GM12878 (cell line): Measurements from ENCODE around the gene PHRF1. TPM values are rescaled to one million over a fixed set of nuclear protein-coding genes. Genes with fewer than 3 reads are reported as not detected.

Experiments
- ATAC-seq: fragments of 200-7000 bp; cut with Tn5 transposase; 3 replicates; pipeline ENCODE4 v1.9.1; 2020; ENCODE audit warnings: mild to moderate bottlenecking, moderate library complexity
- BruUV-seq: library from RNA; stranded (reverse); fragments of 400-500 nt; replicated peaks from 2 replicates; lab custom pipeline; 2021; lab: Mats Ljungman, UMichigan
- CTCF ChIA-PET: fragments of 300-600 bp; sonication (Branson Sonifier 250); formaldehyde crosslinking; extraction: SDS; loops from one replicate; lab custom pipeline; 2021; ENCODE audit warnings: inconsistent platforms; lab: Yijun Ruan, JAX
- POLR2A ChIA-PET: fragments of 350-600 bp; formaldehyde crosslinking; extraction: SDS; loops from one replicate; lab custom pipeline; 2021; ENCODE audit warnings: inconsistent platforms; lab: Charles Lee
- RAD21 ChIA-PET: fragments of 300-600 bp; sonication (Branson Sonifier 250); formaldehyde crosslinking; loops from one replicate; lab custom pipeline; 2023; ENCODE audit warnings: antibody characterized with exemption; ENCODE audit not compliant: unreplicated experiment; lab: Charles Lee
- SMC1A ChIA-PET: fragments of 300-600 bp; sonication (Branson Sonifier 250); formaldehyde crosslinking; loops from one replicate; lab custom pipeline; 2023; ENCODE audit not compliant: unreplicated experiment, uncharacterized antibody; lab: Charles Lee
- DNase-seq: peaks from one replicate; pipeline ENCODE4 v3.0.0-alpha.2; 2011; ENCODE audit warnings: low read depth, low spot score
- FAIRE-seq: peaks from 3 replicates; lab custom pipeline; 2011; peaks lifted over from hg19 to GRCh38; lab: Jason Lieb, UNC
- H2AFZ ChIP-seq: 2 replicates; pipeline ENCODE4 v1.6.0; 2011; ENCODE audit warnings: low read depth, low read length, control low read depth; ENCODE audit not compliant: control insufficient read depth
- H3K27ac ChIP-seq: 2 replicates; pipeline ENCODE4 v1.5.1; 2011; ENCODE audit warnings: control low read depth; ENCODE audit not compliant: control insufficient read depth, insufficient read depth
- H3K27me3 ChIP-seq, 2 experiments: replicated peaks in 1 of 2; 2 replicates each; pipeline versions ENCODE4 v1.6.0 to v1.6.1; 2011; ENCODE audit warnings: low read length in 1 of 2; ENCODE audit not compliant: control insufficient read depth in 2 of 2, insufficient read depth in 2 of 2
- H3K36me3 ChIP-seq, 2 experiments: 2 replicates each; pipeline ENCODE4 v1.5.1; 2011; ENCODE audit warnings: low read length in 1 of 2; ENCODE audit not compliant: control insufficient read depth in 2 of 2, insufficient read depth in 2 of 2
- H3K4me1 ChIP-seq: 2 replicates; pipeline ENCODE4 v1.6.1; 2011; ENCODE audit warnings: mild to moderate bottlenecking, low read length, moderate library complexity, mixed read lengths; ENCODE audit not compliant: control insufficient read depth, insufficient read depth
- H3K4me2 ChIP-seq: 2 replicates; pipeline ENCODE4 v1.6.0; 2011; ENCODE audit warnings: control low read depth; ENCODE audit not compliant: control insufficient read depth, insufficient read depth
- H3K4me3 ChIP-seq: fragments of 200-600 bp; sonication (generic); 2 replicates; pipeline ENCODE4 v1.5.1; 2016
- H3K79me2 ChIP-seq: 2 replicates; pipeline ENCODE4 v1.6.0; 2011; ENCODE audit warnings: low read length; ENCODE audit not compliant: control insufficient read depth, insufficient read depth
- H3K9ac ChIP-seq: 2 replicates; pipeline ENCODE4 v1.8.0; 2011; ENCODE audit warnings: low read length, control low read depth, mixed read lengths; ENCODE audit not compliant: control insufficient read depth, insufficient read depth
- H3K9me3 ChIP-seq: replicated peaks from 3 replicates; pipeline ENCODE4 v1.5.1; 2011; ENCODE audit warnings: mild to moderate bottlenecking, low read length; ENCODE audit not compliant: control insufficient read depth, insufficient read depth
- H4K20me1 ChIP-seq: 2 replicates; pipeline ENCODE4 v1.6.0; 2011; ENCODE audit not compliant: control insufficient read depth, insufficient read depth
- BACH1 ChIP-seq: fragments of 450-650 bp; IDR thresholded peaks from 2 replicates; pipeline ENCODE4 v1.6.1; 2017; ENCODE audit warnings: mild to moderate bottlenecking, borderline replicate concordance
- BHLHE40 ChIP-seq, 2 experiments: fragments of 450-650 bp in 1 of 2; IDR thresholded peaks; 2 replicates each; pipeline ENCODE4 v1.6.1; 2011 to 2017; ENCODE audit warnings: low read depth in 2 of 2, borderline replicate concordance in 1 of 2, improper control_type of control experiment in 1 of 2, low read length in 1 of 2, mild to moderate bottlenecking in 1 of 2
- CEBPZ ChIP-seq: fragments of 150-350 bp; IDR thresholded peaks from 2 replicates; pipeline ENCODE4 v1.6.1; 2016; ENCODE audit warnings: low read depth, low read length
- KAT2A ChIP-seq: conservative IDR thresholded peaks from 2 replicates; pipeline ENCODE4 v1.6.1; 2011; ENCODE audit warnings: low read depth, low read length; ENCODE audit not compliant: control insufficient read depth
- NBN ChIP-seq: fragments of 450-650 bp; IDR thresholded peaks from 2 replicates; pipeline ENCODE4 v1.6.1; 2016
- NFYB ChIP-seq: IDR thresholded peaks from 2 replicates; pipeline ENCODE4 v1.6.1; 2011; ENCODE audit warnings: low read depth, mild to moderate bottlenecking, low read length, improper control_type of control experiment, moderate library complexity; ENCODE audit not compliant: insufficient read depth
- RUNX3 ChIP-seq: IDR thresholded peaks from 2 replicates; pipeline ENCODE4 v1.6.1; 2012; ENCODE audit warnings: low read length, inconsistent platforms
- SP1 ChIP-seq: IDR thresholded peaks from one replicate; pipeline ENCODE4 v1.6.1; 2011; ENCODE audit warnings: low read depth, low read length
- WGBS: methylation state at CpG from one replicate; pipeline ENCODE4 v1.1.6; 2016; ENCODE audit warnings: low lambda C conversion rate; ENCODE audit not compliant: insufficient replicate concordance, insufficient coverage; ENCODE audit errors: missing lambda C conversion rate; 5-methylcytosine and 5-hydroxymethylcytosine counted together
- in situ Hi-C: fragments of 300-500 bp; cut with MboI; formaldehyde crosslinking; loops from 9 replicates; pipeline ENCODE4 v1.14.3; 2018; ENCODE audit warnings: mixed read lengths
- intact Hi-C: fragments of 100-400 bp; cut with micrococcal nuclease; formaldehyde crosslinking; loops from one replicate; pipeline ENCODE4 v1.14.2; 2022; ENCODE audit not compliant: unreplicated experiment
- polyA plus RNA-seq, 11 experiments: library from polyadenylated mRNA; depleted of rRNA in 4 of 11; unstranded in 6 of 11; stranded (reverse) in 5 of 11; fragments of >200 nt; fragmentation: Nextera tagmentation in 4 of 11; fragmentation: Illumina TruSeq in 1 of 11; extraction: Ambion mirVana in 4 of 11; extraction: Trizol in 1 of 11; gene quantifications; 1 replicate in 1 of 11; 2 replicates in 10 of 11; pipeline versions ENCODE4 v1.2.1 to v1.2.3, GENCODE V29; 2011 to 2016; ENCODE audit warnings: inconsistent platforms in 2 of 11, missing spikeins in 2 of 11, low read depth in 1 of 11
- total RNA-seq, 4 experiments: library from RNA; depleted of rRNA in 3 of 4; stranded (reverse); fragments of >200 nt in 3 of 4; fragmentation: Illumina TruSeq in 1 of 4; extraction: Trizol in 1 of 4; gene quantifications; 2 replicates each; pipeline versions ENCODE4 v1.2.1 to v1.2.3, GENCODE V29; 2013 to 2021
- TF ChIP-seq, protein P1 (sequence below): fragments of 450-650 bp; IDR thresholded peaks from 2 replicates; pipeline ENCODE4 v1.6.1; 2016; ENCODE audit warnings: mild to moderate bottlenecking
- TF ChIP-seq, protein P2 (sequence below): IDR thresholded peaks from 2 replicates; pipeline ENCODE4 v1.6.1; 2012; ENCODE audit warnings: improper control_type of control experiment, low read depth, low read length; ENCODE audit not compliant: insufficient replicate concordance

PHRF1 gene
- total and polyA plus RNA-seq, 10 of the 15 experiments (the other 5 are each of a cell fraction or from before 2014, with no cell fraction given), result 0.13 to 43.5 (median 15.1) TPM

DNA sequence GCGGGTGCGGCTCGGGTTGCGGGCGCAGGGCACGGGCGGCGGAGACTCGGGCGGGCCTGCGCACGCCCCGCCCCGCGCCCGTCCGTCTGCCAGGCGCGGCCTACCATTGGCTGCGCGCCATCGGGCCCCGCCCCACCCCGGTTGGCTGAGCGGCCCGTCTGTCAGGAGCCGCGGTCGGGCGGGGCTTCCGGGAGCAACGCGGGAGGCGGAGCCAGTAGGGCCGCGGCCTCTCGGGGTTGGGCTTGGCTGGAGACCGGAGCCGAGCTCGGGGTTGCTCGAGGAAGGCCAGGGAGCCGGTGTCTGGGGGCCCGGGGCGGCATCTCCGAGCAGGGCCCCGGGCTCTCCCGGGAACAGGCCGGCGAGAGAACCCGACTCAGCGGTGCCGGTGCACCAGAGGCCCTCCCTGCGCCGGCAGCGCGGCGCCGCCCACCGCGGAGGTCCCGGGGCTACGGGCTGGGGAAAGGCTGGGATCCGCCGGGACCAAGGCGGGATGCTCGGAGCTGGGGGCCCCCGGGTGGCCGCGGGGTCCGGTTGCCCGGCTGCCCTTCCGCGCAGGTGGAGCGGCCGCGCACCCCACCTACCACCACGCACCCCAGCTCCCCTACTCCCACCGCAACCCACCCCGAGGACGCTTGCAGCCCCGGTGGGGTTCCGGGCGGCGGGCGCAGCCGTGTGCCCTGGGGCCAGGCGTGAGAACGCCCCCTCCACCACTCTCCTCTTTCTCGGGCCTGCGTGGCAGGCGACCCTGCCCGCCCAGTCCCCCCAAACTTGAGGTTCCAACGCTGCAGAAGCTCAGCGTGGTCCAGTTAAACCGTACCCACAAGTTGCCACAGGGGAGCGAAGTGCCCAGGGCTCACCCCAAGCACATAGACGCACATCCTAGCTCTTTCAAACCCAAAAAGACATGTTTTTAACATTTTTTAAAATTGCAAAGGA is 40.5 kb upstream of the PHRF1 start, which contains the start of gene HRAS:
TSS of gene HRAS (minus strand) at position 58 of the 936 bp plus-strand sequence.
- 1% methylated on average over 62 of the region's 97 CpGs for WGBS
- Histone ChIP-seq H3K4me1 (peaks cover 28% of the 10 kb centered on the region), H3K4me3 (peak within 1 kb of the TSS; percentile 90), H3K27me3 (no peaks in the 10 kb centered on the region), H3K27ac (peak within 1 kb of the TSS; percentile 79), H3K79me2 (peaks cover 16% of the 10 kb centered on the region), H3K9ac (peak within 1 kb of the TSS; percentile 85), H3K9me3 (no peaks in the 10 kb centered on the region), H3K4me2 (peak within 1 kb of the TSS; percentile 100), H3K36me3 (peaks cover 0 to 12% of the 10 kb centered on the region in 2 experiments; a peak in 3 of 4 replicates), H2AFZ (peak within 1 kb of the TSS; percentile 72), H4K20me1 (peaks cover 4% of the 10 kb centered on the region; the same call in 1 of the 2 replicates)
- CTCF ChIA-PET, result interaction anchor here (0.8 to 1.5 kb wide), 8 partner anchors 11 to 190 kb away, joined by 3 to 8 read pairs (median 4); partner anchors contain the start of genes DEAF1 and TMEM80
- DNase-seq (peak; percentile 59), FAIRE-seq (peak; percentile 86), ATAC-seq (peak; percentile 88)
- no TSS peak for BruUV-seq
- SMC1A ChIA-PET, result interaction anchor here (0.8 to 1.5 kb wide), 3 partner anchors 19 to 190 kb away, joined by 3 read pairs; no protein-coding TSS in a partner anchor
- RAD21 ChIA-PET, result interaction anchor here (0.9 to 1.8 kb wide), 7 partner anchors 17 to 261 kb away, joined by 3 to 7 read pairs (median 4); partner anchors contain the start of genes PHRF1, PTDSS2 and RNH1
- POLR2A ChIA-PET, result interaction anchor here (0.6 to 2.5 kb wide), 17 partner anchors 9 to 329 kb away, joined by 3 to 15 read pairs (median 4); partner anchors contain the start of genes BET1L, DEAF1, PHRF1 and RIC8A
- intact Hi-C loops, result loop anchor here (2.0 kb wide), 1 partner anchor 29 kb away; the partner anchor contains the start of gene RNH1
- in situ Hi-C loops, result no loop called here
- peak; percentile 95 for TF ChIP-seq SP1
- TF ChIP-seq NFYB, result peak; percentile 94
- no peak for TF ChIP-seq NBN
- TF ChIP-seq KAT2A, result no peak
- TF ChIP-seq, protein P1, sequence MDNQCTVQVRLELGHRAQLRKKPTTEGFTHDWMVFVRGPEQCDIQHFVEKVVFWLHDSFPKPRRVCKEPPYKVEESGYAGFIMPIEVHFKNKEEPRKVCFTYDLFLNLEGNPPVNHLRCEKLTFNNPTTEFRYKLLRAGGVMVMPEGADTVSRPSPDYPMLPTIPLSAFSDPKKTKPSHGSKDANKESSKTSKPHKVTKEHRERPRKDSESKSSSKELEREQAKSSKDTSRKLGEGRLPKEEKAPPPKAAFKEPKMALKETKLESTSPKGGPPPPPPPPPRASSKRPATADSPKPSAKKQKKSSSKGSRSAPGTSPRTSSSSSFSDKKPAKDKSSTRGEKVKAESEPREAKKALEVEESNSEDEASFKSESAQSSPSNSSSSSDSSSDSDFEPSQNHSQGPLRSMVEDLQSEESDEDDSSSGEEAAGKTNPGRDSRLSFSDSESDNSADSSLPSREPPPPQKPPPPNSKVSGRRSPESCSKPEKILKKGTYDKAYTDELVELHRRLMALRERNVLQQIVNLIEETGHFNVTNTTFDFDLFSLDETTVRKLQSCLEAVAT, result no peak
- peak; percentile 24 for TF ChIP-seq BACH1
- TF ChIP-seq CEBPZ, result peak; percentile 42; the same call in 1 of the 2 replicates
- peak; percentile 60 to 95; a peak in 3 of 4 replicates for TF ChIP-seq BHLHE40 (IDR thresholded peaks at IDR 0.05; ENCODE audit: borderline replicate concordance in 1 of 2, low read depth in 2 of 2, low read length in 1 of 2)
- TF ChIP-seq RUNX3, result peak; percentile 73
- TF ChIP-seq, protein P2, sequence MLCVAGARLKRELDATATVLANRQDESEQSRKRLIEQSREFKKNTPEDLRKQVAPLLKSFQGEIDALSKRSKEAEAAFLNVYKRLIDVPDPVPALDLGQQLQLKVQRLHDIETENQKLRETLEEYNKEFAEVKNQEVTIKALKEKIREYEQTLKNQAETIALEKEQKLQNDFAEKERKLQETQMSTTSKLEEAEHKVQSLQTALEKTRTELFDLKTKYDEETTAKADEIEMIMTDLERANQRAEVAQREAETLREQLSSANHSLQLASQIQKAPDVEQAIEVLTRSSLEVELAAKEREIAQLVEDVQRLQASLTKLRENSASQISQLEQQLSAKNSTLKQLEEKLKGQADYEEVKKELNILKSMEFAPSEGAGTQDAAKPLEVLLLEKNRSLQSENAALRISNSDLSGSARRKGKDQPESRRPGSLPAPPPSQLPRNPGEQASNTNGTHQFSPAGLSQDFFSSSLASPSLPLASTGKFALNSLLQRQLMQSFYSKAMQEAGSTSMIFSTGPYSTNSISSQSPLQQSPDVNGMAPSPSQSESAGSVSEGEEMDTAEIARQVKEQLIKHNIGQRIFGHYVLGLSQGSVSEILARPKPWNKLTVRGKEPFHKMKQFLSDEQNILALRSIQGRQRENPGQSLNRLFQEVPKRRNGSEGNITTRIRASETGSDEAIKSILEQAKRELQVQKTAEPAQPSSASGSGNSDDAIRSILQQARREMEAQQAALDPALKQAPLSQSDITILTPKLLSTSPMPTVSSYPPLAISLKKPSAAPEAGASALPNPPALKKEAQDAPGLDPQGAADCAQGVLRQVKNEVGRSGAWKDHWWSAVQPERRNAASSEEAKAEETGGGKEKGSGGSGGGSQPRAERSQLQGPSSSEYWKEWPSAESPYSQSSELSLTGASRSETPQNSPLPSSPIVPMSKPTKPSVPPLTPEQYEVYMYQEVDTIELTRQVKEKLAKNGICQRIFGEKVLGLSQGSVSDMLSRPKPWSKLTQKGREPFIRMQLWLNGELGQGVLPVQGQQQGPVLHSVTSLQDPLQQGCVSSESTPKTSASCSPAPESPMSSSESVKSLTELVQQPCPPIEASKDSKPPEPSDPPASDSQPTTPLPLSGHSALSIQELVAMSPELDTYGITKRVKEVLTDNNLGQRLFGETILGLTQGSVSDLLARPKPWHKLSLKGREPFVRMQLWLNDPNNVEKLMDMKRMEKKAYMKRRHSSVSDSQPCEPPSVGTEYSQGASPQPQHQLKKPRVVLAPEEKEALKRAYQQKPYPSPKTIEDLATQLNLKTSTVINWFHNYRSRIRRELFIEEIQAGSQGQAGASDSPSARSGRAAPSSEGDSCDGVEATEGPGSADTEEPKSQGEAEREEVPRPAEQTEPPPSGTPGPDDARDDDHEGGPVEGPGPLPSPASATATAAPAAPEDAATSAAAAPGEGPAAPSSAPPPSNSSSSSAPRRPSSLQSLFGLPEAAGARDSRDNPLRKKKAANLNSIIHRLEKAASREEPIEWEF, result no peak
